Endometrium (tissue), 2 donors: ENCODE data around the gene SLC25A39.
"Not testable (repeated sequence)": the region's sequence is repeated elsewhere in the genome, so short reads cannot be mapped to it uniquely, and the experiment has no call there.

Experiments
- FAIRE-seq: peaks from 2 replicates; lab custom pipeline; 2012; peaks lifted over from hg19 to GRCh38; lab: Jason Lieb, UNC
- donor health status: control.
- donor health status: control.

Gene SLC25A39, protein sequence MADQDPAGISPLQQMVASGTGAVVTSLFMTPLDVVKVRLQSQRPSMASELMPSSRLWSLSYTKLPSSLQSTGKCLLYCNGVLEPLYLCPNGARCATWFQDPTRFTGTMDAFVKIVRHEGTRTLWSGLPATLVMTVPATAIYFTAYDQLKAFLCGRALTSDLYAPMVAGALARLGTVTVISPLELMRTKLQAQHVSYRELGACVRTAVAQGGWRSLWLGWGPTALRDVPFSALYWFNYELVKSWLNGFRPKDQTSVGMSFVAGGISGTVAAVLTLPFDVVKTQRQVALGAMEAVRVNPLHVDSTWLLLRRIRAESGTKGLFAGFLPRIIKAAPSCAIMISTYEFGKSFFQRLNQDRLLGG

DNA sequence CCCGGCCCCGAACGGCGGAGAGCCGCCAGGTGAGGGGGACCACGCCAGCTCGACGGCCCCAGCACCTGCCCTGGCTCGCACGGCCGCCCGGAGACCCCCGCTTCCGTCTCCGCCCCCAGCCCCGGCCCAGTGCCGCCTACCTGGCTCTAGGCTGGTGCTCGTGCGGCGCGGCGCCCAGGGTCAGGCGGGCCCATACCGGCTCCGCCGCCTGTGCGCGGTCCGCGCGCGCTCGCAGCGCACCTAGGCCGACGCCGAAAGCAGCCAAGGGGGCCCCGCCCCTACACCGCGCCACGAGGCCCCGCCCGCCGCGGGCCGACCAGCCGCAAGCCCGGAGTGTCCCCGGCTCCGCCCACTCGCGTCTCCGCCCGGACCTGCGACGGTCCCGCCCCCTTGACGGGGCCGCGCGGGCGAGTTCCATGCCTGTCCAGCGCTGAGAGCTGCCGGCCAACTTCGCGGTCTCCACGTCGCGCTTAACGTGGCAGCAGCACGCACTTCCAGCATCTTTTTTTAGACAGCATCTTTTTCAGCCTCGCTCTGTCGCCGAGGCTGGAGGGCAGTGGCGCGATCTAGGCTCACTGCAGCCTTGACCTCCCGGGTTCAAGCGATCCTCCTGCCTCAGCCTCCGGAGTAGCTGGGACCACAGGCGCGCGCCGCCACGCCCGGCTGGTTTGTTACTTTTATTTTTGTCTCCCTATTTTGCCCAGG, at the start of gene SLC25A39:
SLC25A39 (minus strand) TSS at position 253 of the 705 bp plus-strand sequence. CDS start 1,261 bp downstream, outside the sequence.
- no peak for FAIRE-seq

DNA sequence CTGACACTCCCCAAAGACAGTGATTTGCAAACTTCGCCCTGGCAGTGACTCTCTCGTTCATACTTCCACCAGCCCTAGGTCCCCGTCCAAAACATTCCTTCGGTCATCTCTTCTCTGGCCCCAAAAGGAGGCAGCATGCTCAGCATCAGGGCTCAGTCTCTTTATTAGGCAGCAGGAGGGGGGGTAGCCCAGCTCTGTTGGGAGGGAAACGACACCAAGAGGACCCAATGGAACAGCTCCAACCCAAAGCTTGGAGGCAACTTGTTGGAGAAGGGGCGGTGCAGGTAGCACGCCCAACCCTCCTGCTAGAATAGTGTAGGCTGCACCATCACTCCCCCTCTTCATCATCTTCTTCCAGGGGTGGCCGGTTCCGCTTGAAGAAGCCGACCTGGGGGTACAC, 47.4 kb upstream of the SLC25A39 start:
- no peak for FAIRE-seq

DNA sequence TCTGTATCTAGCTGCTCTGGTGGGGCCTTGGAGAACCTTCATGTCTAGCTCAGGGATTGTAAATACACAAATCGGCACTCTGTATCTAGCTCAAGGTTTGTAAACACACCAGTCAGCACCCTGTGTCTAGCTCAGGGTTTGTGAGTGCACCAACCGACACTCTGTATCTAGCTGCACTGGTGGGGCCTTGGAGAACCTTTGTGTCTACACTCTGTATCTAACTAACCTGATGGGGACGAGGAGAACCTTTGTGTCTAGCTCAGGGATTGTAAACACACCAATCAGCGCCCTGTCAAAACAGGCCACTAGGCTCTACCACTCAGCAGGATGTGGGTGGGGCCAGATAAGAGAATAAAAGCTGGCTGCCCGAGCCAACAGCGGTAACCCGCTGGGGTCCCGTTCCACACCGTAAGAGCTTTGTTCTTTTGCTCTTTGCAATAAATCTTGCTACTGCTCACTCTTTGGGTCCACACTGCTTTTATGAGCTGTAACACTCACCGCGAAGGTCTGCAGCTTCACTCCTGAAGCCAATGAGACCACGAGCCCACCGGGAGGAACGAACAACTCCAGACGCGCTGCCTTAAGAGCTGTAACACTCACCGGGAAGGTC, 44.9 kb upstream of the SLC25A39 start:
- not testable (repeated sequence) for FAIRE-seq

DNA sequence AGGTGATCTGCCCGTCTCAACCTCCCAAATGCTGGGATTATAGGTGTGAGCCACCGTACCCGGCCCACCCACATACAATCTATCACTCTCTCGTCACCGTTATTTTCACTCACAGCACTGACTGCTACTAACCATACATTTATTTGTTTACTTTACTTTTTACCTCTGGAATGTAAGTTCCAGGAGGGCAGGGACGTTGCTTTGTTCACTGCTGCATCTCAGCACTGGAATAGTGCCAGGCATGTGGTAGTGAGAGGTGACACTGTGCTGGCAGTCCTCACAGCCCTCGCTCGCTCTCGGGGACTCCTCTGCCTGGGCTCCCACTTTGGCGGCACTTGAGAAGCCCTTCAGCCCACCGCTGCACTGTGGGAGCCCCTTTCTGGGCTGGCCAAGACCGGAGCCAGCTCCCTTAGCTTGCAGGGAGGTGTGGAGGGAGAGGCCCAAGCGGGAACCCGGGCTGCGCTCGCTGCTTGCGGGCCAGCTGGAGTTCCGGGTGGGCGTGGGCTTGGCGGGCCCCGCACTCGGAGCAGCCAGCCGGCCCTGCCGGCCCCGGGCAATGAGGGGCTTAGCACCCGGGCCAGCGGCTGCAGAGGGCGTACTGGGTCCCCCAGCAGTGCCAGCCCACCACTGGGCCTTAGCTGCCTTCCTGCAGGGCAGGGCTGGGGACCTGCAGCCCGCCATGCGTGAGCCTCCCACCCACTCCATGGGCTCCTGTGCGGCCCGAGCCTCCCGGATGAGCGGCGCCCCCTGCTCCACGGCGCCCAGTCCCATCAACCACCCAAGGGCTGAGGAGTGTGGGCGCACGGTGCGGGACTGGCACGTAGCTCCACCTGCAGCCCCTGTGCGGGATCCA, 44.0 kb upstream of the SLC25A39 start:
- not testable (repeated sequence) for FAIRE-seq

DNA sequence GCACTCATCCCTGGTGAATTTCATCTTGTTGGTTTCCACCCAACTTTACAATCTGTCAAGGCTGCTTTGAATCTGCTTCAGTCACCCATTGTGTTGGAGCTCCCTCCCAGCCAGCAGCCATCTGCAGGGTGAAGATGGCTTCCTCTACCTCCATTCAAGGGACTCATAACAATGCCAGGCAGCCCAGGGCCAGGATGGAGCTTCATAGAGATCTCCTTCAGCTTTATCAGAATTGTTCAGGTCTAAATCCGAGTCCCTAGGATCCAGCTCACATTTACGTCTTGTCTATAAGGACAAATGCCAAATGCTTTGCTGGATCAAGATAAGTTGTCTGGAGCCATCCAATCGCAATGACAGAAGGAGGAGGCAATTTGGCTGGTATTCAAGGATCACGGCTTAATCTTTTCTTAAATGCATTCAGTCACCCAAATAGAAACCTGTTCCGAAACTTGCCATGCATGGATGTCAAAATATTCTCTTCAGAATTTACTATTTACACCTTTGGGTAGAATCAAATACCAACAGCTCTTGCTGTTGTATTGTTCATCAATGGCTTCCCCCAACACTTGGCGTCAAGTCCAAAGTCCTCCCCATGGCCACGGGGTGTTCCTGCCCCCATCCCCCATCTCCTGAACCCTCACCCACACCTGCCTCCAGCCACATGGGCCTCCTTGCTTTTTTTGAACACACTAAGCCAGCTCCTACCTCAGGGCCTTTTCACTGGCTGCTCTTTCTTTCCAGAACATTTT, 42.8 kb upstream of the SLC25A39 start:
- no peak for FAIRE-seq

DNA sequence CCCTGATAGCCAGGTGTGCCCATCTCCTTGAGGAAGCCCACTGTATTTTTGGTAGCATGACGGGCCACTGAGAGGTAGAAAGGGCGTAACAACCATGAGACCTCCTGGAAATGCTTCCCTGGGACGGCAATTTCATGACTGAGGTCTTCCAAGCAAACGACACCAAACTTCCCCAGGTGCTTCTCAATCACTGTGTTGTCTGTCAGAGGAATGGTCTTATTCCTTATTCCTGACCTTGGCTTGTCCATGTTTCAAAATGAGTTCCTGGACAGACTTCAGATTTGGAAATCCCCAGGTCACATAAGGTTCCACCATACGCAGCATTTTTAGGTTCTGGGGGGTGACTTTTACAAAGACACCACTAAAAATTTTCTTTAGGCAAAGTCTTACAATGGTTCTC, 40.4 kb upstream of the SLC25A39 start:
- not testable (repeated sequence) for FAIRE-seq

DNA sequence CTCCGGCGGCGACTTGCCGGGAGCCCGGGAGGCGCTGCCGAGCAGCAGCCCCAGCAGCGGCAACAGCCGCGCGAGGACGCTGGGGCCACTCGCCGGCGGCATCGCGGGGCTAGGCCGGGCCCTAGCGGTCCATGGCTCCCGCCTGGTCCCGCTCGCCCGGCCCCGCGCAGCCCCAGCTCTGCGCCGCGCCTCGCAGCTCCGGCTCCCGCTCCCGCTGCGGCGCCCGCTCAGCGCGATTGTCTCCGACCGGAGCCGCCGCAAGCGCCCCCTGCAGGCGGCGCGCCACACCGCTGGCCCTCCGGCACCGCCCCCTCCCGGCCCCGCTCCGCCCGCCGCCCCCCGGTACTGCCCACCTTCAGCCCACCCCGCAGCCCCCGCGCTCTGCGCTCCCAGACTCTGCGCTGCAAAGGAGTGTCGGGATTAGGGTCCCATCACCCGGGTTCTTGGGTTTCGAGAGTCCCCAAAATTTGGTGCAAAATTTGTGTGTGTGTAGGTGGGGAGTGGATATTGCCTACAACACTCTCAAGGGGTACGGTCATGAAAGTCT, 39.1 kb upstream of the SLC25A39 start, which contains the start of gene FAM171A2:
FAM171A2 (minus strand) TSS at position 241 of the 547 bp plus-strand sequence; CDS start at position 102, 139 bp downstream.
- FAIRE-seq, result no peak

DNA sequence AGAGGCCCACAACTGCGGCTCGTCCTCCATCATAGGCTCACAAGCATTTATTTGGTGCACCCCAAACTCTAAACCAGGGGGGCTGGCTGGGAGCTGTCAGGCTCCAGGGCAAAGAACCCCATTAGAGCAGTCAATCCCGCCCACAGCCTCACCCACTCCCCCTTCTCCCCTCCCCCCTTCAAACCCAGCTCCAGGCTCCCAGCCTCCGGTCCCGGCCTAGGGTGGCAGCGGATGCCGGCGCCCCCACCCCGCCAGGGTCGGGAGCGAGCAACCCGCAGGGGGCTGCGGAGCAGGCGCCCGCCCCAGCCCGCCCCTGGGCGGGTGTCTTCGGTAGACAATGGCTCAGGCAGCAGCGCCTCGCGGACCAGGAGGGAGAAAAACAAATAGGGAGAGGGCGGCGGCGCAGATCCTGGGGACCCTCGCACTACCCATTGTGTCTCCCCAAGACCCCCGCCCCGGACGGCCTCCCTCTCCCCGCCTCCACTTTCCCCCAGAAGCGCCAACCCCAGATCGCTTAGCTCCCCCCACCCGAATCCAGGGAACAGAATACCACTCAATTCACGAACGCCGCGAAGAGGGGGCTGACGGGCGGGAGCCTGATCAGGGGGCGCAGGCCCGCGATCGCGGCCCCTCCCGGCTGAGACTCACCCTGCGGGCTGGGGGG, 38.5 kb upstream of the SLC25A39 start:
- no peak for FAIRE-seq

DNA sequence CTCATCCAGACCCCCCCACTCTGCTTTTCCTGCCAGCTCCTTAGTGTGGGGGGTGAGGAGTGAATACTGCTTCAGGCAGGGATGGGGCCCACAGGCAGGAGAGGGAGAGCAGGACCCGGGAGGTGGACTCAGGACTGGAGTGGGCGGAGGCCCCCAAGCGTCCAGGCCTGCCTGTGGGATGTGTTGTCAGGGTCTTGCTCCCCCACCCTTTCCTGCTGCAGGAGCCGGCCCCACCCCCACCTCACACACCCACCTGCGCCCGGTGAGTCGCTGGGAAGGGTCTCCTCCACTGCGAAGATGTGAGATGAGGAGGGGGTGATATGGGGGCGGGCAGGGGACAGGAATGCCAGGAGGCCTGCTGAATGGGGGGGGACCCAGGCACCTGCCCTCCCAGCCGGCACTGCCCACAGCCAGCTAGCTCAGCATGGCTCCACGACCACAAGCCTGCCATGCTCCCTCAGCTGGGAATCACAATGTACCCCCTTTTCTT, 37.9 kb upstream of the SLC25A39 start:
- FAIRE-seq, result no peak

DNA sequence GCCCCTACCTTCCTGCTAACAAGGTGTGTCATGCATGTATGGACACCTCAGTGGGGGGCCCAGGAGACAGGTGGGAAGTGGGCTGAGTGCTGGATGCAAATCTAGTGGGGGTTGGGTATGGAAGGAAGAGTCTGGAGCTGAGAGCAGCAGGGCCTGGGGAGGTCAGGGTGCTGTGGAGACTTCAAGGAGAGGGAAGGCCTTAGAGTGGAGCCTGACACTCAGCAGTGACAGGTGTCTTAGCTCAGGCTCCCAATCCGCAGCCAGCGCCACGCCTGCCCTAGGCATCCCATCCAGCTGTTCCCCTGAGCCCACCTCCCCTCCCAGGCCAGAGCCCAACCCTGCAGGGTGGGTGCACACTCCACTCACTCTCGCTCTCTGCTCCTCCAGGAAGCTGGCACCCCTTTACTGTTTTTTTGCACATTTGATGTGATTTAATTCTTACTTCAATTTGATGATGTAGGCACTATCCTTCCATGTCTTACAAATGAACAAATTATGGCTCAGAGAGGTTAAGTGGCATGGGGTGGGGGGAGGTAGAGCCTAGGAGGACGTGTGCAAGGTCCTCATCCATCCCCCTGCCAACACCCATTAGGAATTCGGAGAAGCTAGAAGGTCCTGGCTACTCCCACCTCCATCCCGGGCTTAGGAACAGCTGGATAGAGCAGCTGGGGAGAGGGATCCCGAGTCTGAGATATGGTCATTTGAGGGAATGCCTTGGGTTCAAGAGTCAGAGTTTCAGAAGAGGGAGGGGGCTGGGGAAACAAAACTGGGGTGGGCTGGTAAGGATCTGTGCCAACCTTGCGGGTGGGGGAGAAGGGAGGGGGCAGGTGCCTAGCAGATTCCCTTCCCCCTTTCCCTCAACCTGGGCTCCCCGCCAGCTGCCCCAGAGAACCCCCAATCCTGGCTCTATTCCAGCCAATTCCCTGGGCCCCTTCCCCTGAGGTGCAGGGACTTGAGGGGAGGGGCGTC, 37.0 kb upstream of the SLC25A39 start:
- FAIRE-seq, result no peak

DNA sequence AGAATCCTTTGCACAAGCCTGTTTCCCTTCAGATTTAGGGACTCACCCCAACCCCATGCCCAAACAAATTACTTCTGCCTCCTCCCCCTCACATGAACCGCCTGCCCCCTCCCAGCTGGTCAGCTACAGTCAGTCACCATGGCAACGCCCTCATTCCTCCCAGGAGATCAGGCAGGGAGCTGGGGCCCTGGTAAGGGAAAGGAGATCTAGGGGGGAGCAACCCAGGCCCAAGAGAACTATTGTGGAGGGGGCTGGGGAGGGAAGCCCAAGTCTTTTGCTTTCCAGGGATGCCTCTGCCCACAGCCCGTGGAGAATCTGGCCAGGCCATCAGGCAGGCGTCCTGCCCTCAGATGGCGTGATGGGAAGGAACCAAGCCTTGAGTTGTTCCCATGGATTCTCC, 36.2 kb upstream of the SLC25A39 start:
- no peak for FAIRE-seq

DNA sequence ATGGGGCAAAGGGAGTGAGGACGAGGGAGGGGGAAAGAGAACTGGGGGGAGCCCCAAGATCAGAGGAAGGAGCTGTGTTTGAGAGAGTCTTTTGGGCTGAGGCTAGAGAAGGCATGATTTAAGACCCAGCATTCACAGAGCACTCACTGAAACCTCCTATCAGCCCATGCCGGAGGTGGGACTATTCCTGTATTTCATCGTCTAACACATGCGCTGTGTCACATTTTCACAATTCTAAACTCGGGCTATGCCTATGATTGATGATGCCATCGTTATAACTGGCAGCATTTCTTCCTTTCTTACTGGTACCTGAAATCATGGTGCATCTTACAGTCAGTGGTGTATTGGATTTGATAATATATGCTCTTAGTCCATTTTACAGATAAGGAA, 35.5 kb upstream of the SLC25A39 start:
- FAIRE-seq, result no peak

DNA sequence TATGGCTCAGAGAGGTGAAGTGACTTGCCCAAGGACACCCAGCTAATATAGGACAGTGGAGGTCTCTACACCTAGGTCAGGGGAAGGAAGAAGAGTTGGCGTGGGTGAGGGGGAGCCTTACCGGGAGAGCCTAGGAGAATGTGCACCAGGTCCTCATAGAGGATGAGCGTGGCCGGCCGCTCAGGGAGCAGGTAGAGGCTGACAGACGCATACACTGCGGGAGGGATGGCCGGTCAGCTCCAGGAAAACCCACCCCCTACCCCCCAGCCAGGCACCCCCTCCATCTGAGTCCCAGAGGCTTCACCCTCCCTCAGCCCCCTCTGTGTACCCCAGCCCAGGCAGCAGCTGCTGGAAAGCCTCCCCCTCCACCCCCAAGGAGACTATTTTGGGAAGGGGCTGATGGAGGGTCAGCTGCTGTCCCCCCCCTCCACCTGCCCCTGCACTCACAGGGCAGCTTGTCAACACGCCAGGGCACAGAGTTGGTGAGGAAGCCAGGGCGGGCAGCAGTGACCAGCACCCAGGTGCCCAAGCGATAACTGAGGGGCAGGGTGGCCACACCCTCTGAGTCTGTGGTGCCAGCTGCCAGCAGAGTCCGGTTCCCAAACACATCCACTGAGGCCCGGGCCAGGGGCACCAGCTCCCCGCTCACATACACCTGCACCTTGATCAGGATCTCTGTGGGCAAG, 35.0 kb upstream of the SLC25A39 start:
- FAIRE-seq, result no peak

DNA sequence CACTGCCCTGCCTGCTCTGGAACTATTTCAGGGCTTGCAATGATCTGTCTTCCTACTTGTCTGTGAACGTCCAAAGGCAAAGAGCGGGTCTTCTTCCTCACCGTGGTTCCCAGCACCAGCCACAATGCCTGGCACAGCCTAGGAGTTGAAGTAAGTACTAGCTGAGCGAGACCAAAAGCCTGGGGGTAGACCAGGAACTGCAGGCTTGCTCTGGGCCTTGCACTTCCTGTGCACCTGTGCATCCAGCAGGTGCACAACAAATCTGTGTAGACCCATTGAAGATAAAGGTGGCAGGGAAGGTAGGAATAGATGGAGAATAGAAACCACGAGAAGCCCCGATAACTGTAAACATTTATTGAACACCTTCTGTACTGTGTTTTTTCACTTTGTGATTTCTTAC, 34.4 kb upstream of the SLC25A39 start:
- no peak for FAIRE-seq

DNA sequence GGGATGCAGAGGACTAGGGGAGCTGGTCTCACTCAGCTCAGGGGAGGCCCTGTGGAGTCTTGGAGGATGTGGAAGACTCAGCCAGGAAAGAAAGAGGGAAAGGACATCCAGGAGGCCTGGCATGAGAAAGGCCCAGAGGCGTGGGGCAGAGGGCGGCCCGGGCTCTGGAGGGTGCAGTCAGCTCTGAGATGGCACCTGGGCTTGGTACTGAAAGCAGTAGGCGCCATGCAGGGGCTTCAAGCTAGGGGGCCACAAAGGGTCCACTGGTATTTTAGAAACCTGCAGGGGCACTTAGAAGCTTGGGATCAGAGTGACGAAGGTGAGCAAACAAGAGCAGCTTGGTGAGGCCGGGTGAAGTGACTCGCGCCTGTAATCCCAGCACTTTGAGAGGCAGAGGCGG, 33.4 kb upstream of the SLC25A39 start:
- FAIRE-seq, result no peak

DNA sequence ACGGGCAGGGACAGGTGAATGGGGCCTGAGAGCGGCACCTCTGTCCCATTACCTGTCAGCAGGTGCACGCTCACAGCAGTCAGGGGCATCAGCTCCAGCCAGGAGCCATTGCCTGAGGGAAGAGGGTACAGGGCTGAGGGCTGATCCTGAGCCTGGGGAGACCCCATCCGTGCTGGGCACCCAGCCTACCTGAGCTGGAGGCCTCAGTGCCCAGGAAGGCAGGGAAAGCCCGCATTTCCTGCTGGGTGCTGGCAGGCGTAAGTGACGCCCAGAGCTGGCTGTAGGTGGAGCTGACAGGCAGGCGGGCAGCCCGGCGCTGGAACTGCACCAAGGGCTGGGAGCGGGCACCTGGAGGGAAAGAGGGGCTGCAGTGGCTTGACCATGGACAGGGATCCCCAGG, 31.6 kb upstream of the SLC25A39 start:
- no peak for FAIRE-seq

DNA sequence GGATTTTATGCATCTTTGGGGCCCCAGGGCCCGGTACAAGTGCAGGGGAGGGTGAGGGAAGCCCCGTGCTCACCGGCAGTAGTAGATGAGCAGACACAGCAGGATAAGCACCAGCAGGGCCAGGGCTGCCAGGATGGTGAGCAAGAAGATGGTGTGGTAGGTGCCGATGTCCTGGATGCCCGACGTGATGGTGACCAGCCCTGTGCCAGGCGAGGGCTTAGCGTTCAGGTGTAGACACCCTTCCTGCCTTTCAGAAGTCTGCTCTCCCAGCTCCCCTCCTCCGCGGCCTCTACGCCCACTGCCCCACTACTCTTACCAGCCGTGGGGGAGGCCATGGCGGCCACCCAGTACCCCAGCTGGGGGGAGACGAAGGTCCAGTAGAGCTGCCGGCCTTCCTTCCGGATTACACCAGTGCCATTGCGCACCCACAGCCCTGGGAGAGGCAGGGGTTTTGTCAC, 31.0 kb upstream of the SLC25A39 start:
- FAIRE-seq, result no peak
